IPS-20b (cell line): Measurements from ENCODE around the gene BMPR2.
"Not testable (repeated sequence)": the region's sequence is repeated elsewhere in the genome, so short reads cannot be mapped to it uniquely, and the experiment has no call there.

Experiments
- H3K27ac ChIP-seq: one replicate; pipeline ENCODE4 v1.5.1; 2013; ENCODE audit warnings: low read length
- H3K27me3 ChIP-seq: 2 replicates; pipeline ENCODE4 v1.6.1; 2013; ENCODE audit warnings: mild to moderate bottlenecking, low read length, inconsistent platforms; ENCODE audit not compliant: insufficient read depth
- H3K36me3 ChIP-seq: 2 replicates; pipeline ENCODE4 v1.6.1; 2013; ENCODE audit warnings: low read depth, mild to moderate bottlenecking, inconsistent platforms, low read length, moderate library complexity; ENCODE audit not compliant: insufficient read depth
- H3K4me1 ChIP-seq: 2 replicates; pipeline ENCODE4 v1.6.1; 2013; ENCODE audit warnings: mild to moderate bottlenecking, control low read depth, inconsistent platforms, low read length, moderate library complexity; ENCODE audit not compliant: insufficient read depth
- H3K4me3 ChIP-seq: 2 replicates; pipeline ENCODE4 v1.5.1; 2013; ENCODE audit warnings: mild to moderate bottlenecking, low read length, inconsistent platforms
- H3K9ac ChIP-seq: 2 replicates; pipeline ENCODE4 v1.6.1; 2013; ENCODE audit warnings: low read depth, mild to moderate bottlenecking, inconsistent platforms, low read length, moderate library complexity
- H3K9me3 ChIP-seq: 2 replicates; pipeline ENCODE4 v1.6.1; 2013; ENCODE audit warnings: mild to moderate bottlenecking, low read depth, low read length, inconsistent platforms; ENCODE audit not compliant: insufficient read depth

BMPR2 gene

DNA sequence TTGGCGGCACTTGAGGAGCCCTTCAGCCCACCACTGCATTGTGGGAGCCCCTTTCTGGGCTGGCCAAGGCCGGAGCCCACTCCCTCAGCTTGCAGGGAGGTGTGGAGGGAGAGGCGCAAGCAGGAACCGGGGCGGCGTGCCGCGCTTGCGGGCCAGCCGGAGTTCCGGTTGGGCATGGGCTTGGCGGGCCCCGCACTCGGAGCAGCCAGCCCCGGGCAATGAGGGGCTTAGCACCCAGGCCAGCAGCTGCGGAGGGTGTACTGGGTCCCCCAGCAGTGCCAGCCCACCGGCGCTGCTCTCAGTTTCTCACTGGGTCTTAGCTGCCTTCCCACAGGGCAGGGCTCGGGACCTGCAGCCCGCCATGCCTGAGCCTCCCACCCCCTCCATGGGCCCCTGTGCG lies 127.1 kb downstream of the BMPR2 start:
- H3K27ac ChIP-seq, H3K27me3 ChIP-seq, H3K9me3 ChIP-seq, H3K4me3 ChIP-seq, H3K36me3 ChIP-seq, H3K4me1 ChIP-seq, H3K9ac ChIP-seq: not testable (repeated sequence)

DNA sequence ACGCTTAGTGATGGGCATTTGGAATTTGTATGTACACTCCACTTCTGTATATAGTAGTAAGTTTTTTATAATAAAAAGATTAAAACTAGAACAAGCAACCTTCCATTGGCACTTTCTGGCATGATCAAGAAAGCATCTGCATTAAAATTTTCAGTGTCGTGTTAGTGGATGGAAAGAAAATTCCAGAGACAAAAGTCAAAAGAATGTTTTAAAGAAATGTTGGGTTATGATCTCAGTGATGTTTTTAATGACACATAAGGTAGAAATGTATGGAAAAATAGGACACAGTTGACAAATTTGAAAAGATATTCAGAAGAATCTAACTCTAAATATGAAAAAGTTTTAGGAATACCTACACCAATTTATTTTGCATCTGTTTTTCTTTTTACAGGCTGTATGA lies 132.6 kb downstream of the BMPR2 start:
- H3K4me1 ChIP-seq = no peaks in the 10 kb centered on the region
- no peaks in the 10 kb centered on the region for H3K36me3 ChIP-seq
- H3K27me3 ChIP-seq = no peaks in the 10 kb centered on the region
- no peak overlapping the region for H3K27ac ChIP-seq
- H3K9me3 ChIP-seq = no peaks in the 10 kb centered on the region
- H3K9ac ChIP-seq = no peak overlapping the region
- H3K4me3 ChIP-seq = no peak overlapping the region

DNA sequence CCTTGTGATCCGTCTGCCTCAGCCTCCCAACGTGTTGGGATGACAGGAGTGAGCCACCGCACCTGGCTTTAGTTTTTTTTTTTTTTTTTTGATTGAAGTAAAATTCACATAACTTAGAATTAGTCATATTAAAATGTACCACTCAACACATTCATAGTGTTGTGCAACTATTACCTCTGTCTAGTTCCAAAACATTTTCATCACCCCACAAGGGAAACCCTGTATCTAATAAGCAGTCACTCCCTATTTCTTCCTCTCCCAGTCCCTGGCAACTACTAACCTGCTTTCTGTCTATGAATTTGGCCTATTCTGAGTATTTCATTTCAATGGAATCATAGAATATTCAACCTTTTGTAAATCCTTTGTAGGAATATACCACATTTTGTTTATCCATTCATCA lies 134.8 kb downstream of the BMPR2 start:
- Histone ChIP-seq H3K4me1 (no peaks in the 10 kb centered on the region), H3K27me3 (no peaks in the 10 kb centered on the region), H3K9me3 (no peaks in the 10 kb centered on the region)

DNA sequence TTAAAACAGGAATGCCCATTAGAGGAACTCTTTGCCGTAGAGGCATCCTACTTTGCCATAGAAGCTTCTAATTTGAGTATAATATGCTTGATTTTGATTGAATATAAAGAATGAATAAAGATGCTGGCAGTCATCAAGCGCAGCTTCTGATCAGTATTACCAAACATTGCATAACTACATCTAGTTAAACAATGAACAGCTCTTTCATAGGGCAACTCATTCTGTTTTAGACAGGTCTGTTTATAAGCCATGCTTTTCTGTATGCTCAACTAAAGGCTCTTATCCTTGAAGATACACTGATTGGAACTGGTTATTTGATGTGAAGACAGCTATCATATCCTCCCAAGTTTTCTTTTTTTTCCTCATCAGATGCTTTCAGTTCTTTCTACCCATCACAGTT lies 136.0 kb downstream of the BMPR2 start:
- Histone ChIP-seq H3K4me3 (no peak overlapping the region), H3K9me3 (no peaks in the 10 kb centered on the region), H3K27me3 (no peaks in the 10 kb centered on the region), H3K4me1 (no peaks in the 10 kb centered on the region), H3K9ac (no peak overlapping the region), H3K36me3 (peaks cover 6% of the 10 kb centered on the region; the same call in 1 of the 2 replicates), H3K27ac (no peak overlapping the region)

More for the DNA sequence above, 134.8 kb downstream of the BMPR2 start:
- Histone ChIP-seq H3K4me3 (no peak overlapping the region), H3K36me3 (peaks cover 6% of the 10 kb centered on the region; the same call in 1 of the 2 replicates), H3K27ac (no peak overlapping the region), H3K9ac (no peak overlapping the region)

DNA sequence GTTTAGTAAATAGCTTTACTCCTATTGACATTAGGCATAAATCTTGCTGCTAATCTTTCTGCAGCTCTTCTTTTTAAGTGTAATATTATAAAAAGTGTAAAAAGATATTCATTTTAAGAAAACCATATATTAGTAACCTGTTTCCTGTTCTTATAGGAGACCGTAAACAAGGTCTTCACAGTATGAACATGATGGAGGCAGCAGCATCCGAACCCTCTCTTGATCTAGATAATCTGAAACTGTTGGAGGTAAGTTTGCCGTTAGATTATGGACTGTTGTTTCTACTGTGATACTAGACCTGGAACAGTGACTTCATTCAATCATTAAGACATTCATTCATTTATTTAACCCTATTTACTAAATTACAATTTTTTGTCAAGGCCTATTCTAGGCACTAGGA lies 138.6 kb downstream of the BMPR2 start:
- Histone ChIP-seq H3K9me3 (no peaks in the 10 kb centered on the region), H3K36me3 (peaks cover 18% of the 10 kb centered on the region), H3K27me3 (no peaks in the 10 kb centered on the region), H3K4me1 (no peaks in the 10 kb centered on the region), H3K27ac (no peak overlapping the region), H3K9ac (no peak overlapping the region), H3K4me3 (no peak overlapping the region)

DNA sequence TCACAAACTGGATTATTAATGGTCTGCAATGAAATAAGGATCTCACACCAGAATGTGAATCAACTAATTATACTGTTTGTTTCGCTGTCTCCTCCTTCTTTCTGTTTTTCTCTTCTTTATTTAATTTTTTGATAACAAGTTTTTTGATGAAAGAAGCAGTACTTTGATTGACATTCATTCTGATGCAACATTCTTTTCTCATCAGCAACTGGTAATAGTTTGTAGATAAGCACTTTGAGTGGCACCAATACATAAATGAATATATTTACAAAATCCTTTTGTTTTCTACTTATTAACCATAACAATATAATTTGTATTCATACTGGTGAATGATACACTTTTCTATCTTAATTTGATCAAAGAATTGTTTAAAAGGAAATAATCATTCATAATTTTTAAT lies 143.3 kb downstream of the BMPR2 start:
- no peaks in the 10 kb centered on the region for H3K27me3 ChIP-seq
- H3K9me3 ChIP-seq = no peaks in the 10 kb centered on the region
- H3K4me1 ChIP-seq = no peaks in the 10 kb centered on the region
- peaks cover 36% of the 10 kb centered on the region for H3K36me3 ChIP-seq
- no peak overlapping the region for H3K27ac ChIP-seq
- no peak overlapping the region for H3K9ac ChIP-seq
- no peak overlapping the region for H3K4me3 ChIP-seq

DNA sequence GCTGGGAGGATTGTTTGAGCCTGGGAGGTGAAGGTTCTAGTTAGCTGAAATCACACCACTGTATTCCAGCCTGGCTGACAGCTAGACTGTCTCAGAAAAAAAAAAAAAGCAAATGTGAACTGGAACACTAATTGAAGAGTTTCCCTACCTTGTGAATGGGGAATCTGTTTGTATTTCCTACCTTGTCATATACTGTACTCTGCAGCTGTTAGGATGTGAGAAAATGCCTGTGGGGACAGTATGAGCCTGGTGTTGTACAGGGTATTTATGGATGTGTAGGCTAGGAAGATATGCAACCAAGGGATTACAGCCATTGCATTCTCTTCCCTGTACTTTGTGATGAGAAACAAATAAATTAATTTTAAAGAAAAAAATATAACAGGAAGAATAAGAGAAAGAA lies 145.3 kb downstream of the BMPR2 start:
- no peak overlapping the region for H3K9ac ChIP-seq
- peaks cover 31% of the 10 kb centered on the region for H3K36me3 ChIP-seq
- H3K4me3 ChIP-seq = no peak overlapping the region
- no peaks in the 10 kb centered on the region for H3K9me3 ChIP-seq
- H3K4me1 ChIP-seq = no peaks in the 10 kb centered on the region
- no peaks in the 10 kb centered on the region for H3K27me3 ChIP-seq
- no peak overlapping the region for H3K27ac ChIP-seq

DNA sequence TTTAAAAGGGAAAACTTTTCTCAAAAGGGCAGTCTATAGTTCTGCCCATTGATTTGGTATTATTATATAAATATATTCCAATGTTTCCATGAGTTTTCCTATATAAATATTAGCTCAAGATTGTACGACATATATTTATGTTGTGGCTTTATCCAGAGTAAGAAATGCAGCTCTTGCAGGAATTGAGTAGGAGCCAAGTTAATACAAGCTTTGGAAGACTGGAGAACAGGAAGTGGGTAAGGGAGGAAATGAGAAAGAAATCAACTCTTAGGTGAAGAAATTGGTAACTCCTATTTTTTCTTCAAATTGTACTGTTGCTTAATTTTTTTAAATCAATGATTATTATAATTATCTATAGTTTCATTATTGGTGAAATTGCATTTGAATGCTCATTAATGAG lies 153.3 kb downstream of the BMPR2 start:
- Histone ChIP-seq H3K27ac (no peak overlapping the region), H3K36me3 (peaks cover 14% of the 10 kb centered on the region), H3K9me3 (no peaks in the 10 kb centered on the region), H3K4me3 (no peak overlapping the region), H3K4me1 (no peaks in the 10 kb centered on the region), H3K27me3 (no peaks in the 10 kb centered on the region), H3K9ac (no peak overlapping the region)

DNA sequence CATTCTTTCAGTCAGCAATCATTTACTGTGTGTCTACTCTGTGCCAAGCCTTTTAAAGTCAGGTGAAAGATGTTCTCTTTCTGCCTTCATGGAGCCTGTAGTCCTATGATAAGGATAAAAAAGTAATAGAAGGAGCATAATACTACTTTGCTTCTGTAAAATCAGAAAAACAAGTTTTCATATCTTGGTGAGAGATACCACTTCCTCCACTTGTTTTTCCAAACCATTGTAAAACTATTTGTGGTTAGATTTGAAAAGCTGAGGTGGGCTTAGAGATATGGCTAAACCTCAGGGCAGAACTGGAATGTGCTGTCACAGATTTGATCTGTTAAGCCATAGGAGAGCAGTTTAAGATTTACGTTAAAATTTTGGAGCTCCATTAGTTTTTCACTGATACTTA lies 153.9 kb downstream of the BMPR2 start:
- no peaks in the 10 kb centered on the region for H3K4me1 ChIP-seq
- no peak overlapping the region for H3K9ac ChIP-seq
- no peaks in the 10 kb centered on the region for H3K27me3 ChIP-seq
- H3K27ac ChIP-seq = no peak overlapping the region
- H3K36me3 ChIP-seq = peaks cover 14% of the 10 kb centered on the region
- H3K4me3 ChIP-seq = no peak overlapping the region
- no peaks in the 10 kb centered on the region for H3K9me3 ChIP-seq

DNA sequence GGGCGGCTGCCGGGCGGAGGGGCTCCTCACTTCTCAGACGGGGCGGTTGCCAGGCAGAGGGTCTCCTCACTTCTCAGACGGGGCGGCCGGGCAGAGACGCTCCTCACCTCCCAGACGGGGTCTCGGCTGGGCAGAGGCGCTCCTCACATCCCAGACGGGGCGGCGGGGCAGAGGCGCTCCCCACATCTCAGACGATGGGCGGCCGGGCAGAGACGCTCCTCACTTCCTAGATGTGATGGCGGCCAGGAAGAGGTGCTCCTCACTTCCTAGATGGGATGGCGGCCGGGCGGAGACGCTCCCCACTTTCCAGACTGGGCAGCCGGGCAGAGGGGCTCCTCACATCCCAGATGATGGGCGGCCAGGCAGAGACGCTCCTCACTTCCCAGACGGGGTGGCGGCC lies 159.2 kb downstream of the BMPR2 start:
- not testable (repeated sequence) for H3K9me3 ChIP-seq, H3K9ac ChIP-seq, H3K27me3 ChIP-seq, H3K4me1 ChIP-seq, H3K27ac ChIP-seq, H3K4me3 ChIP-seq
- peaks cover 14% of the 10 kb centered on the region for H3K36me3 ChIP-seq

DNA sequence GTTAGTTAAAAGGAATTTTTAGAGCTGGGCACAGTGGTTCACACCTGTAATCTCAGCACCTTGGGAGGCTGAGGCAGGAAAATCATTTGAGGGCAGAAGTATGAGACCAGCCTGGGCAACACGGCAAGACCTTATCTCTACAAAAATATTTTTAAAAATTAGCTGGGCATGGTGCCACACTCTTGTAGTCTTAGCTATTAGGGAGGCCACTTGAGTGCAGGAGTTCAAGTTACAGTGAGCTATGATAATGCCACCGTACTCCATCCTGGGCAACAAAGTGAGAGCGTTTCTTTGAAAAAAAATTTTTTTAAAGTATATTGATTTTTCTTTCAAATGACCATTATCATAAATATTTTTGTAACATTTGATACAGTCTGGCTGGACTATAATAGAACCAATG lies 165.0 kb downstream of the BMPR2 start:
- H3K4me3 ChIP-seq = no peak overlapping the region
- peaks cover 5% of the 10 kb centered on the region; the same call in 1 of the 2 replicates for H3K4me1 ChIP-seq
- H3K36me3 ChIP-seq = no peaks in the 10 kb centered on the region
- H3K9ac ChIP-seq = no peak overlapping the region
- H3K27me3 ChIP-seq = no peaks in the 10 kb centered on the region
- H3K9me3 ChIP-seq = no peaks in the 10 kb centered on the region
- H3K27ac ChIP-seq = no peak overlapping the region

DNA sequence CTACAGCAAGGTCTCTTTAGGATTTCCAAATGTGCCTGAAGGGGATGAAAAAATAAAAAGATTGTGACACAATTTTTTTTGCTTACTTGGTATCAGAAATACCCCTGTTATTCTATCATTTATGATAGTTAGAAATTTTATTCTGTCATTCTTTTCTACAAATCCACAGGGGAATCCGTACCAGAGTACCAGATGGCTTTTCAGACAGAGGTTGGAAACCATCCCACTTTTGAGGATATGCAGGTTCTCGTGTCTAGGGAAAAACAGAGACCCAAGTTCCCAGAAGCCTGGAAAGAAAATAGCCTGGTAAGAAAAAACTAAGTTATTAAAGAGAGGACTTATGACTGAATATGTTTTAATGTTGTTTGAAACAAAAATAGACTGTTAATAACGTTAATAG lies 166.0 kb downstream of the BMPR2 start:
- peaks cover 5% of the 10 kb centered on the region; the same call in 1 of the 2 replicates for H3K4me1 ChIP-seq
- H3K9ac ChIP-seq = no peak overlapping the region
- H3K27ac ChIP-seq = no peak overlapping the region
- H3K27me3 ChIP-seq = no peaks in the 10 kb centered on the region
- H3K4me3 ChIP-seq = no peak overlapping the region
- H3K36me3 ChIP-seq = no peaks in the 10 kb centered on the region
- H3K9me3 ChIP-seq = no peaks in the 10 kb centered on the region

DNA sequence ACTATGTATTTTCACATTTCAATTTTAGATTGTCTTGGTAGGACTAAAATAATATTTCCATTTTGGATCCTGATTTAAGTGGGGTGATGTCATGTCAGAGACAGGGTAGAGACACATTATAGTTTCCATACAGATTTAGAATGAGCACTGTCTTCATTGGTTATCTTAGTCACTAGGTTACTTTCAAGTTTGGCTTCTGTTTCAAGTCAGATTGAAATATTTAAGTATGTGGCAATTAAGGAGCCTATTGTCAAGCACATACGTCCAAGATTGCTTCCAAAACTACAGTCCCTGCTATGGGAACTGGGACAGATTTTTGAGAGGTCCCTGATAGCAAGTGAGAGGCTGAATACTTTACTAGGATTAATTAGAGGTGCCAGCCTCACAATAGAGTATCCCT lies 169.4 kb downstream of the BMPR2 start:
- H3K27me3 ChIP-seq = no peaks in the 10 kb centered on the region
- no peak overlapping the region for H3K27ac ChIP-seq
- H3K36me3 ChIP-seq = no peaks in the 10 kb centered on the region
- H3K9ac ChIP-seq = no peak overlapping the region
- peaks cover 5% of the 10 kb centered on the region; the same call in 1 of the 2 replicates for H3K4me1 ChIP-seq
- H3K9me3 ChIP-seq = no peaks in the 10 kb centered on the region
- H3K4me3 ChIP-seq = no peak overlapping the region
